ENCODE measurements around the gene RTN3. TPM values are rescaled to one million over a fixed set of nuclear protein-coding genes. Genes with fewer than 3 reads are reported as not detected.

RTN3 gene
- total RNA-seq, 1 donor from 2014 or later, result 140 TPM

GRCh38 chr11:63698976-63699733, 17.9 kb downstream of the RTN3 start:
- Histone ChIP-seq H3K9me3 (no peaks in the 10 kb centered on the region), H3K4me3 (no peak overlapping the region), H3K27me3 (ENCODE audit: low read depth) (no peaks in the 10 kb centered on the region), H3K27ac (no peak overlapping the region), H3K4me1 (peaks cover 15% of the 10 kb centered on the region), H3K36me3 (no peaks in the 10 kb centered on the region)
- ATAC-seq, result peak in 1 of 2 donors; percentile 59
- TF ChIP-seq CTCF (IDR thresholded peaks at IDR 0.05), result no peak
- no peak for DNase-seq
- intact Hi-C loops (cut with DNase I), result no loop called here

- H3K9me3 ChIP-seq, result no peaks in the 10 kb centered on the region
- H3K4me3 ChIP-seq, result no peak overlapping the region
- peaks cover 14% of the 10 kb centered on the region for H3K4me1 ChIP-seq
- no peaks in the 10 kb centered on the region for H3K27me3 ChIP-seq (ENCODE audit: low read depth)
- H3K36me3 ChIP-seq, result no peaks in the 10 kb centered on the region
- H3K27ac ChIP-seq, result no peak overlapping the region
- TF ChIP-seq CTCF (IDR thresholded peaks at IDR 0.05), result no peak
- intact Hi-C loops (cut with DNase I), result loop anchor here (5.0 kb wide), 1 partner anchor 37 kb away; no protein-coding TSS in a partner anchor
- no peak for ATAC-seq
- DNase-seq, result no peak
These were observed 18.6 kb downstream of the RTN3 start for GRCh38 chr11:63699896-63700295.

- no peak for DNase-seq
- ATAC-seq, result no peak
- Histone ChIP-seq H3K36me3 (no peaks in the 10 kb centered on the region), H3K27me3 (ENCODE audit: low read depth) (no peaks in the 10 kb centered on the region), H3K9me3 (no peaks in the 10 kb centered on the region), H3K4me1 (no peaks in the 10 kb centered on the region), H3K27ac (no peak overlapping the region), H3K4me3 (no peak overlapping the region)
- no peak for TF ChIP-seq CTCF (IDR thresholded peaks at IDR 0.05)
- intact Hi-C loops (cut with DNase I), result no loop called here
These were observed 24.2 kb downstream of the RTN3 start for GRCh38 chr11:63705526-63705925.

GRCh38 chr11:63708764-63709163, 27.5 kb downstream of the RTN3 start:
- DNase-seq (no peak), ATAC-seq (no peak)
- intact Hi-C loops (cut with DNase I), result no loop called here
- no peak overlapping the region for H3K27ac ChIP-seq
- H3K4me3 ChIP-seq, result no peak overlapping the region
- H3K4me1 ChIP-seq, result no peaks in the 10 kb centered on the region
- no peaks in the 10 kb centered on the region for H3K9me3 ChIP-seq
- no peak for TF ChIP-seq CTCF (IDR thresholded peaks at IDR 0.05)
- H3K27me3 ChIP-seq (ENCODE audit: low read depth), result no peaks in the 10 kb centered on the region
- no peaks in the 10 kb centered on the region for H3K36me3 ChIP-seq

- intact Hi-C loops (cut with DNase I), result no loop called here
- H3K27ac ChIP-seq, result no peak overlapping the region
- no peaks in the 10 kb centered on the region for H3K9me3 ChIP-seq
- no peaks in the 10 kb centered on the region for H3K4me1 ChIP-seq
- DNase-seq, result no peak
- no peak for TF ChIP-seq CTCF (IDR thresholded peaks at IDR 0.05)
- no peaks in the 10 kb centered on the region for H3K36me3 ChIP-seq
- no peak overlapping the region for H3K4me3 ChIP-seq
- no peak for ATAC-seq
- no peaks in the 10 kb centered on the region for H3K27me3 ChIP-seq (ENCODE audit: low read depth)
These were observed 28.1 kb downstream of the RTN3 start for GRCh38 chr11:63709336-63709884.

Data from lower lobe of right lung (tissue), 2 donors.